Measurements from ENCODE around the gene HBB.

- no peak for TF ChIP-seq CTCF (conservative IDR thresholded peaks at IDR 0.05)
- TF ChIP-seq ZFX (IDR thresholded peaks at IDR 0.05) = no peak
These were observed 38.7 kb downstream of the HBB start for GRCh38 chr11:5188201-5188600.

All from C4-2B (cell line).